ENCODE results near the gene VANGL2. TPM values are rescaled to one million over a fixed set of nuclear protein-coding genes. Genes with fewer than 3 reads are reported as not detected.

Gene VANGL2
- polyA plus RNA-seq, 1 donor from 2014 or later: 22.6 TPM

DNA sequence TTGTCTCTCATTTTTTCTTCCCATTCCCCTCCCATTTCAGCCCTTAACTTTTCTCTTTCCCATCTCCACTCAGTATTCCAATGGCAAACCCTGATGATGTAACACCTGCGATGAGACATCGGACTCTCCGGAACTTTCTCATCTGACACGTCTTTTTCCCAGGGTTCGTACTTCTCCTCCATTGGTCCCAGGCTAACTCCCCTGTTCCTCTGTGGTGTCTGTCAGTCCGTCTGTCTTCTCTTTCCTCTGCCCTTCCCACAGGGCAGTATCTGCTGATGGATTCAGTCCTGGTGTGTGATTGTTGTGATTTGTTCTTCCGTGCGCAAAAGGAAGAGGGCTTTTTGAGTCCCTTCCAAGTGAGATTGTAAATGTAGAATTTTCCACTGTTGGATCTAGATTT, 27.7 kb downstream of the VANGL2 start:
- Histone ChIP-seq H3K27ac (ENCODE audit: low read length) (no peak overlapping the region), H3K9me3 (ENCODE audit: low read length) (no peaks in the 10 kb centered on the region), H3K4me3 (ENCODE audit: low read length) (no peak overlapping the region), H3F3A (ENCODE audit: insufficient read depth, low read length, poor library complexity, severe bottlenecking) (no peaks in the 10 kb centered on the region), H2AFZ (ENCODE audit: low read depth, low read length) (no peak overlapping the region), H3K79me2 (replicated peaks; ENCODE audit: insufficient read depth, low read length) (no peaks in the 10 kb centered on the region), H3K4me2 (ENCODE audit: low read length) (no peak overlapping the region), H4K20me1 (ENCODE audit: insufficient read depth) (no peaks in the 10 kb centered on the region), H3K9me2 (ENCODE audit: insufficient read depth, low read length) (no peaks in the 10 kb centered on the region), H3K27me3 (ENCODE audit: insufficient read depth, low read depth, low read length) (no peaks in the 10 kb centered on the region), H3K9ac (ENCODE audit: low read length) (no peak overlapping the region), H3K36me3 (ENCODE audit: insufficient read depth, low read length) (no peaks in the 10 kb centered on the region)
- no peak for TF ChIP-seq EP300 (conservative IDR thresholded peaks at IDR 0.05; ENCODE audit: poor library complexity, severe bottlenecking)
- TF ChIP-seq MXI1 (conservative IDR thresholded peaks at IDR 0.05; ENCODE audit: poor library complexity, severe bottlenecking): no peak
- TF ChIP-seq EZH2 (IDR thresholded peaks at IDR 0.05; ENCODE audit: borderline replicate concordance, insufficient read depth, low read length, poor library complexity, severe bottlenecking): no peak
- no peak for TF ChIP-seq RAD21 (conservative IDR thresholded peaks at IDR 0.05)
- TF ChIP-seq SMC3 (conservative IDR thresholded peaks at IDR 0.05; ENCODE audit: poor library complexity): no peak
- TF ChIP-seq, protein P1, sequence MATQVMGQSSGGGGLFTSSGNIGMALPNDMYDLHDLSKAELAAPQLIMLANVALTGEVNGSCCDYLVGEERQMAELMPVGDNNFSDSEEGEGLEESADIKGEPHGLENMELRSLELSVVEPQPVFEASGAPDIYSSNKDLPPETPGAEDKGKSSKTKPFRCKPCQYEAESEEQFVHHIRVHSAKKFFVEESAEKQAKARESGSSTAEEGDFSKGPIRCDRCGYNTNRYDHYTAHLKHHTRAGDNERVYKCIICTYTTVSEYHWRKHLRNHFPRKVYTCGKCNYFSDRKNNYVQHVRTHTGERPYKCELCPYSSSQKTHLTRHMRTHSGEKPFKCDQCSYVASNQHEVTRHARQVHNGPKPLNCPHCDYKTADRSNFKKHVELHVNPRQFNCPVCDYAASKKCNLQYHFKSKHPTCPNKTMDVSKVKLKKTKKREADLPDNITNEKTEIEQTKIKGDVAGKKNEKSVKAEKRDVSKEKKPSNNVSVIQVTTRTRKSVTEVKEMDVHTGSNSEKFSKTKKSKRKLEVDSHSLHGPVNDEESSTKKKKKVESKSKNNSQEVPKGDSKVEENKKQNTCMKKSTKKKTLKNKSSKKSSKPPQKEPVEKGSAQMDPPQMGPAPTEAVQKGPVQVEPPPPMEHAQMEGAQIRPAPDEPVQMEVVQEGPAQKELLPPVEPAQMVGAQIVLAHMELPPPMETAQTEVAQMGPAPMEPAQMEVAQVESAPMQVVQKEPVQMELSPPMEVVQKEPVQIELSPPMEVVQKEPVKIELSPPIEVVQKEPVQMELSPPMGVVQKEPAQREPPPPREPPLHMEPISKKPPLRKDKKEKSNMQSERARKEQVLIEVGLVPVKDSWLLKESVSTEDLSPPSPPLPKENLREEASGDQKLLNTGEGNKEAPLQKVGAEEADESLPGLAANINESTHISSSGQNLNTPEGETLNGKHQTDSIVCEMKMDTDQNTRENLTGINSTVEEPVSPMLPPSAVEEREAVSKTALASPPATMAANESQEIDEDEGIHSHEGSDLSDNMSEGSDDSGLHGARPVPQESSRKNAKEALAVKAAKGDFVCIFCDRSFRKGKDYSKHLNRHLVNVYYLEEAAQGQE (IDR thresholded peaks at IDR 0.05; ENCODE audit: borderline replicate concordance): no peak
- no peak for TF ChIP-seq POLR2AphosphoS5 (IDR thresholded peaks at IDR 0.05)
- TF ChIP-seq TAF1 (IDR thresholded peaks at IDR 0.05; ENCODE audit: low read depth): no peak
- no peak for TF ChIP-seq CTCF (IDR thresholded peaks at IDR 0.05; ENCODE audit: poor library complexity, severe bottlenecking)

- Histone ChIP-seq H3K27ac (ENCODE audit: low read length) (no peak overlapping the region), H3K9ac (ENCODE audit: low read length) (no peak overlapping the region), H2AFZ (ENCODE audit: low read depth, low read length) (no peak overlapping the region)
Measured at GRCh38 chr1:160428655-160429054, 28.3 kb downstream of the VANGL2 start.

More at GRCh38 chr1:160428655-160429054, 28.3 kb downstream of the VANGL2 start:
- Histone ChIP-seq H3K9me2 (ENCODE audit: insufficient read depth, low read length) (no peaks in the 10 kb centered on the region), H3K36me3 (ENCODE audit: insufficient read depth, low read length) (no peaks in the 10 kb centered on the region), H3K4me2 (ENCODE audit: low read length) (no peak overlapping the region), H3K79me2 (replicated peaks; ENCODE audit: insufficient read depth, low read length) (no peaks in the 10 kb centered on the region), H3K27me3 (ENCODE audit: insufficient read depth, low read depth, low read length) (no peaks in the 10 kb centered on the region), H4K20me1 (ENCODE audit: insufficient read depth) (no peaks in the 10 kb centered on the region), H3K4me3 (ENCODE audit: low read length) (no peak overlapping the region), H3K9me3 (ENCODE audit: low read length) (no peaks in the 10 kb centered on the region), H3F3A (ENCODE audit: insufficient read depth, low read length, poor library complexity, severe bottlenecking) (no peaks in the 10 kb centered on the region)
- TF ChIP-seq CTCF (IDR thresholded peaks at IDR 0.05; ENCODE audit: poor library complexity, severe bottlenecking) (peak; percentile 46), SMC3 (conservative IDR thresholded peaks at IDR 0.05; ENCODE audit: poor library complexity) (peak; percentile 49), MXI1 (conservative IDR thresholded peaks at IDR 0.05; ENCODE audit: poor library complexity, severe bottlenecking) (no peak), RAD21 (conservative IDR thresholded peaks at IDR 0.05) (peak; percentile 57), EZH2 (IDR thresholded peaks at IDR 0.05; ENCODE audit: borderline replicate concordance, insufficient read depth, low read length, poor library complexity, severe bottlenecking) (no peak), TAF1 (IDR thresholded peaks at IDR 0.05; ENCODE audit: low read depth) (no peak)
- TF ChIP-seq, protein P1 (IDR thresholded peaks at IDR 0.05; ENCODE audit: borderline replicate concordance): no peak

Measured in neural cell (in vitro differentiated cells).